Activated gamma-delta T cell treated with Interleukin-2 at 50 U/mL for 16 hours (primary cell): ENCODE results near the gene TNFRSF12A.

Source experiments
- DNase-seq: peaks from one replicate; pipeline ENCODE4 v3.0.0-alpha.2; 2020

The TNFRSF12A gene

GRCh38 chr16:3027489-3027795 is 7.3 kb downstream of the TNFRSF12A start:
- DNase-seq = no peak

GRCh38 chr16:3027983-3028715 is 8.0 kb downstream of the TNFRSF12A start:
- DNase-seq = peak; percentile 87

- no peak for DNase-seq
Measured at GRCh38 chr16:3028716-3029319, 8.7 kb downstream of the TNFRSF12A start.

GRCh38 chr16:3029491-3030221 is 9.5 kb downstream of the TNFRSF12A start:
- DNase-seq = peak; percentile 22

- DNase-seq = no peak
Measured at GRCh38 chr16:3030222-3031212, 10.3 kb downstream of the TNFRSF12A start.

- DNase-seq = no peak
Measured at GRCh38 chr16:3032624-3033023, 12.5 kb downstream of the TNFRSF12A start.

- no peak for DNase-seq
Measured at GRCh38 chr16:3035289-3035971, 15.3 kb downstream of the TNFRSF12A start.

- DNase-seq = no peak
Measured at GRCh38 chr16:3035972-3036725, 16.0 kb downstream of the TNFRSF12A start.

GRCh38 chr16:3036726-3037315 is 16.7 kb downstream of the TNFRSF12A start, which contains the start of gene BICDL2:
TSS of gene BICDL2 (minus strand) at chr16:3036944. CDS start at chr16:3035496, 1,448 bp downstream.
- DNase-seq = no peak

- DNase-seq = no peak
Measured at GRCh38 chr16:3038256-3038655, 18.1 kb downstream of the TNFRSF12A start.

- no peak for DNase-seq
Measured at GRCh38 chr16:3038896-3039295, 18.7 kb downstream of the TNFRSF12A start.

GRCh38 chr16:3042376-3042775 is 22.2 kb downstream of the TNFRSF12A start:
- DNase-seq = no peak

GRCh38 chr16:3044708-3045107 is 24.5 kb downstream of the TNFRSF12A start:
- no peak for DNase-seq

- no peak for DNase-seq
Measured at GRCh38 chr16:3045758-3046640, 25.8 kb downstream of the TNFRSF12A start, which contains the start of gene MMP25. TSS of gene MMP25 (plus strand) at chr16:3046561. CDS start at chr16:3046918, 357 bp downstream.

GRCh38 chr16:3046641-3047386 is 26.6 kb downstream of the TNFRSF12A start:
- DNase-seq = no peak

GRCh38 chr16:3047387-3047720 is 27.2 kb downstream of the TNFRSF12A start:
- no peak for DNase-seq

- DNase-seq = no peak
Measured at GRCh38 chr16:3049921-3050481, 29.8 kb downstream of the TNFRSF12A start.

- DNase-seq = no peak
Measured at GRCh38 chr16:3050487-3050886, 30.3 kb downstream of the TNFRSF12A start.

- DNase-seq = no peak
Measured at GRCh38 chr16:3051009-3051408, 30.8 kb downstream of the TNFRSF12A start.
